Activated CD4-positive, alpha-beta T cell treated with anti-CD3 and anti-CD28 coated beads for 36 hours (primary cell): ENCODE measurements around the gene LPO. TPM values are rescaled to one million over a fixed set of nuclear protein-coding genes. Genes with fewer than 3 reads are reported as not detected.
A peak's percentile ranks its signal among the peaks of the same experiment; 100 is the strongest.

Experiments used
- ATAC-seq: fragments of 200-7000 bp; cut with Tn5 transposase; one replicate; pipeline ENCODE4 v1.10.0; 2021; ENCODE audit warnings: mild to moderate bottlenecking, moderate library complexity
- CTCF ChIA-PET: fragments of 350-600 bp; sonication (Branson Sonifier 250); formaldehyde crosslinking; loops from one replicate; lab custom pipeline; 2021; ENCODE audit warnings: antibody characterized with exemption; lab: Charles Lee
- POLR2A ChIA-PET: fragments of 350-600 bp; sonication (Branson Sonifier 250); formaldehyde crosslinking; loops from one replicate; lab custom pipeline; 2021; ENCODE audit warnings: antibody characterized with exemption, inconsistent platforms; lab: Charles Lee
- DNase-seq: peaks from one replicate; pipeline ENCODE4 v3.0.0-alpha.2; 2020
- H3K27ac Mint-ChIP-seq: one replicate; pipeline ENCODE4 v1.8.0; 2021; ENCODE audit warnings: mixed read lengths
- H3K27me3 Mint-ChIP-seq: one replicate; pipeline ENCODE4 v1.8.0; 2021; ENCODE audit warnings: mixed read lengths
- H3K36me3 Mint-ChIP-seq: one replicate; pipeline ENCODE4 v1.8.0; 2021; ENCODE audit warnings: low read depth, mixed read lengths
- H3K4me1 Mint-ChIP-seq: one replicate; pipeline ENCODE4 v1.8.0; 2021; ENCODE audit warnings: mixed read lengths
- H3K4me3 Mint-ChIP-seq: one replicate; pipeline ENCODE4 v1.8.0; 2021; ENCODE audit warnings: mild to moderate bottlenecking, moderate library complexity, mixed read lengths
- H3K9me3 Mint-ChIP-seq: one replicate; pipeline ENCODE4 v1.8.0; 2021; ENCODE audit warnings: low read depth, mixed read lengths
- intact Hi-C, 2 experiments: fragments of 100-400 bp; cut with DNase I in 1 of 2; cut with micrococcal nuclease in 1 of 2; formaldehyde crosslinking; loops; one replicate each; pipeline versions ENCODE4 v1.14.2 to v1.15.1; 2022 to 2024; cut with DNase I, micrococcal nuclease
- total RNA-seq, 2 experiments: library from RNA; stranded (reverse); gene quantifications; one replicate each; pipeline ENCODE4 v1.2.3, GENCODE V29; 2021

Gene LPO
- total RNA-seq: under 1 TPM in 1 of 2 experiments, not detected in 1; 0.14 TPM

GRCh38 chr17:58238147-58238634, at the start of gene LPO:
Gene LPO, plus strand, starts transcription at chr17:58238584. Its CDS starts 4,396 bp downstream, at chr17:58242980.
- DNase-seq (no peak), ATAC-seq (no peak)
- POLR2A ChIA-PET: no interaction called here
- Mint-ChIP-seq H3K36me3 (no peaks in the 10 kb centered on the region), H3K9me3 (no peaks in the 10 kb centered on the region), H3K4me1 (peaks cover 5% of the 10 kb centered on the region), H3K27ac (no peak within 1 kb of the TSS), H3K4me3 (no peak within 1 kb of the TSS), H3K27me3 (peaks cover 40% of the 10 kb centered on the region)
- intact Hi-C loops: no loop called here
- CTCF ChIA-PET: interaction anchor here (0.9 to 1.5 kb wide), 6 partner anchors 9 to 236 kb away, joined by 3 to 6 read pairs (median 4); partner anchors contain the start of gene RNF43

GRCh38 chr17:58189436-58190146, 48.8 kb upstream of the LPO start:
- no peak overlapping the region for H3K27ac Mint-ChIP-seq
- no peaks in the 10 kb centered on the region for H3K4me1 Mint-ChIP-seq
- ChIA-PET POLR2A (no interaction called here), CTCF (no interaction called here)
- H3K9me3 Mint-ChIP-seq: no peaks in the 10 kb centered on the region
- peaks cover 4% of the 10 kb centered on the region for H3K27me3 Mint-ChIP-seq
- no peaks in the 10 kb centered on the region for H3K36me3 Mint-ChIP-seq
- DNase-seq (no peak), ATAC-seq (no peak)
- no peak overlapping the region for H3K4me3 Mint-ChIP-seq
- intact Hi-C loops: no loop called here

- no peak for DNase-seq
- H3K36me3 Mint-ChIP-seq: no peaks in the 10 kb centered on the region
- no peak overlapping the region for H3K4me3 Mint-ChIP-seq
- ChIA-PET CTCF (interaction anchor here (0.8 kb wide), 1 partner anchor 9 kb away, joined by 3 read pairs; no protein-coding TSS in a partner anchor), POLR2A (no interaction called here)
- intact Hi-C loops: no loop called here
- H3K9me3 Mint-ChIP-seq: no peaks in the 10 kb centered on the region
- no peaks in the 10 kb centered on the region for H3K4me1 Mint-ChIP-seq
- no peak for ATAC-seq
- H3K27ac Mint-ChIP-seq: no peak overlapping the region
- H3K27me3 Mint-ChIP-seq: peaks cover 5% of the 10 kb centered on the region
Observed at GRCh38 chr17:58191241-58191896, 47.0 kb upstream of the LPO start.

- CTCF ChIA-PET: no interaction called here
- peaks cover 5% of the 10 kb centered on the region for H3K27me3 Mint-ChIP-seq
Observed at GRCh38 chr17:58192612-58193011, 45.8 kb upstream of the LPO start, which contains the start of gene EPX. Gene EPX, plus strand, starts transcription at chr17:58192726. Its CDS starts 121 bp downstream, at chr17:58192847.

GRCh38 chr17:58193641-58194255, 44.6 kb upstream of the LPO start:
- Mint-ChIP-seq H3K27me3 (peaks cover 3% of the 10 kb centered on the region), H3K4me1 (no peaks in the 10 kb centered on the region), H3K9me3 (no peaks in the 10 kb centered on the region), H3K36me3 (no peaks in the 10 kb centered on the region), H3K4me3 (no peak overlapping the region), H3K27ac (no peak overlapping the region)
- POLR2A ChIA-PET: no interaction called here
- DNase-seq: no peak
- intact Hi-C loops: no loop called here
- CTCF ChIA-PET: interaction anchor here (1.2 kb wide), 1 partner anchor 25 kb away, joined by 3 read pairs; no protein-coding TSS in a partner anchor
- ATAC-seq: no peak

More at GRCh38 chr17:58192612-58193011, 45.8 kb upstream of the LPO start, which contains the start of gene EPX:
- H3K4me3 Mint-ChIP-seq: no peak within 1 kb of the TSS
- POLR2A ChIA-PET: no interaction called here
- H3K36me3 Mint-ChIP-seq: no peaks in the 10 kb centered on the region
- ATAC-seq (no peak), DNase-seq (no peak)
- H3K27ac Mint-ChIP-seq: no peak within 1 kb of the TSS
- H3K4me1 Mint-ChIP-seq: no peaks in the 10 kb centered on the region
- no peaks in the 10 kb centered on the region for H3K9me3 Mint-ChIP-seq
- intact Hi-C loops: no loop called here

- peaks cover 3% of the 10 kb centered on the region for H3K27me3 Mint-ChIP-seq
- POLR2A ChIA-PET: no interaction called here
- intact Hi-C loops: no loop called here
Observed at GRCh38 chr17:58195518-58196123, 42.8 kb upstream of the LPO start.

GRCh38 chr17:58196610-58197009, 41.8 kb upstream of the LPO start:
- Mint-ChIP-seq H3K27me3 (peaks cover 3% of the 10 kb centered on the region), H3K27ac (no peak overlapping the region), H3K36me3 (no peaks in the 10 kb centered on the region), H3K9me3 (no peaks in the 10 kb centered on the region), H3K4me1 (no peaks in the 10 kb centered on the region), H3K4me3 (no peak overlapping the region)
- ChIA-PET CTCF (interaction anchor here (1.0 kb wide), 1 partner anchor 18 kb away, joined by 3 read pairs; no protein-coding TSS in a partner anchor), POLR2A (no interaction called here)
- no peak for DNase-seq
- intact Hi-C loops: no loop called here
- no peak for ATAC-seq

More at GRCh38 chr17:58195518-58196123, 42.8 kb upstream of the LPO start:
- DNase-seq: no peak
- Mint-ChIP-seq H3K36me3 (no peaks in the 10 kb centered on the region), H3K9me3 (no peaks in the 10 kb centered on the region), H3K4me3 (no peak overlapping the region), H3K4me1 (no peaks in the 10 kb centered on the region), H3K27ac (no peak overlapping the region)
- CTCF ChIA-PET: interaction anchor here (0.5 to 1.0 kb wide), 3 partner anchors 19 to 303 kb away, joined by 3 read pairs; no protein-coding TSS in a partner anchor
- no peak for ATAC-seq

GRCh38 chr17:58200024-58200633, 38.3 kb upstream of the LPO start:
- CTCF ChIA-PET: interaction anchor here (0.6 to 2.3 kb wide), 47 partner anchors 9 to 929 kb away, joined by 3 to 16 read pairs (median 3); partner anchors contain the start of genes CUEDC1, MKS1, RNF43 and SRSF1
- no peaks in the 10 kb centered on the region for H3K27me3 Mint-ChIP-seq
- H3K27ac Mint-ChIP-seq: no peak overlapping the region
- intact Hi-C loops: loop anchor here in 1 of 2 experiments (1.0 kb wide), 1 partner anchor 247 kb away; no protein-coding TSS in a partner anchor
- no peaks in the 10 kb centered on the region for H3K36me3 Mint-ChIP-seq
- H3K4me1 Mint-ChIP-seq: no peaks in the 10 kb centered on the region
- DNase-seq: peak; percentile 79
- POLR2A ChIA-PET: interaction anchor here (1.0 kb wide), 1 partner anchor 193 kb away, joined by 3 read pairs; no protein-coding TSS in a partner anchor
- peak; percentile 95 for ATAC-seq
- H3K4me3 Mint-ChIP-seq: no peak overlapping the region
- no peaks in the 10 kb centered on the region for H3K9me3 Mint-ChIP-seq

- H3K9me3 Mint-ChIP-seq: no peaks in the 10 kb centered on the region
- intact Hi-C loops: no loop called here
- H3K27ac Mint-ChIP-seq: no peak overlapping the region
- ChIA-PET POLR2A (no interaction called here), CTCF (interaction anchor here (1.3 to 1.5 kb wide), 2 partner anchors 55 to 89 kb away, joined by 3 read pairs; partner anchors contain the start of gene OR4D1)
- DNase-seq (no peak), ATAC-seq (no peak)
- H3K4me3 Mint-ChIP-seq: no peak overlapping the region
- no peaks in the 10 kb centered on the region for H3K27me3 Mint-ChIP-seq
- H3K36me3 Mint-ChIP-seq: no peaks in the 10 kb centered on the region
- H3K4me1 Mint-ChIP-seq: no peaks in the 10 kb centered on the region
Observed at GRCh38 chr17:58202859-58203258, 35.5 kb upstream of the LPO start.

- no peaks in the 10 kb centered on the region for H3K27me3 Mint-ChIP-seq
- ATAC-seq (no peak), DNase-seq (no peak)
- H3K27ac Mint-ChIP-seq: no peak overlapping the region
- CTCF ChIA-PET: interaction anchor here (0.5 to 0.7 kb wide), 3 partner anchors 14 to 307 kb away, joined by 3 to 4 read pairs (median 3); partner anchors contain the start of genes HSF5 and MKS1
- no peak overlapping the region for H3K4me3 Mint-ChIP-seq
- no peaks in the 10 kb centered on the region for H3K9me3 Mint-ChIP-seq
- intact Hi-C loops: no loop called here
- POLR2A ChIA-PET: interaction anchor here (0.5 kb wide), 1 partner anchor 392 kb away, joined by 3 read pairs; no protein-coding TSS in a partner anchor
- peaks cover 5% of the 10 kb centered on the region for H3K36me3 Mint-ChIP-seq
- no peaks in the 10 kb centered on the region for H3K4me1 Mint-ChIP-seq
Observed at GRCh38 chr17:58204796-58205195, 33.6 kb upstream of the LPO start.
